Tibial nerve (tissue), 3 donors: ENCODE measurements around the gene LRRC4C.

Experiments used
- POLR2A ChIP-seq, 2 donors: fragments of 450-650 bp; IDR thresholded peaks; one replicate each; pipeline ENCODE4 v1.6.1; 2017; ENCODE audit warnings: antibody characterized with exemption in 2 of 2, mild to moderate bottlenecking in 2 of 2, moderate library complexity in 2 of 2
- TF ChIP-seq, protein P1 (sequence below), 5 experiments: fragments of 200-600 bp in 3 of 5; fragments of 450-650 bp in 2 of 5; sonication (generic) in 3 of 5; IDR thresholded peaks; one replicate each; pipeline ENCODE4 v1.5.1; 2016 to 2019; ENCODE audit warnings: antibody characterized with exemption in 5 of 5, mild to moderate bottlenecking in 3 of 5, moderate library complexity in 2 of 5

DNA sequence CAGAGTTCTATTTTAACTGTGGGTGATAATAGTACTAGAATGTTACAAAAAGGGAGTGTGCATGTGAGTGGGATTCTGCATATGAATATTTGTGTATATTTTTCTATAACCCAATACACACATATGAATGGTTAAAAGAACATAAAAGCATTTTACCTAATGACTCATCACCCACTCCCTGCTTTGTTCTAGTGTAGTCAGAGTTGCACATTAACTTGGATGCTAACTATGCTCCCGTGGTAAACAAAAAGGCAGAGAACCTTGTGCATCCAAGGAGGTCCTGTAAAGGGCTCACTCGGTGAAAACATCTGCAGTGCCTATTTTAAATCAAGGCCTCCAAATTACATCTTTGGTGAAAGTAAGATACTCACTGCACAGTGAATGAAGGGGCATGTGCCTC lies 1289.4 kb downstream of the LRRC4C start:
- TF ChIP-seq, protein P1, sequence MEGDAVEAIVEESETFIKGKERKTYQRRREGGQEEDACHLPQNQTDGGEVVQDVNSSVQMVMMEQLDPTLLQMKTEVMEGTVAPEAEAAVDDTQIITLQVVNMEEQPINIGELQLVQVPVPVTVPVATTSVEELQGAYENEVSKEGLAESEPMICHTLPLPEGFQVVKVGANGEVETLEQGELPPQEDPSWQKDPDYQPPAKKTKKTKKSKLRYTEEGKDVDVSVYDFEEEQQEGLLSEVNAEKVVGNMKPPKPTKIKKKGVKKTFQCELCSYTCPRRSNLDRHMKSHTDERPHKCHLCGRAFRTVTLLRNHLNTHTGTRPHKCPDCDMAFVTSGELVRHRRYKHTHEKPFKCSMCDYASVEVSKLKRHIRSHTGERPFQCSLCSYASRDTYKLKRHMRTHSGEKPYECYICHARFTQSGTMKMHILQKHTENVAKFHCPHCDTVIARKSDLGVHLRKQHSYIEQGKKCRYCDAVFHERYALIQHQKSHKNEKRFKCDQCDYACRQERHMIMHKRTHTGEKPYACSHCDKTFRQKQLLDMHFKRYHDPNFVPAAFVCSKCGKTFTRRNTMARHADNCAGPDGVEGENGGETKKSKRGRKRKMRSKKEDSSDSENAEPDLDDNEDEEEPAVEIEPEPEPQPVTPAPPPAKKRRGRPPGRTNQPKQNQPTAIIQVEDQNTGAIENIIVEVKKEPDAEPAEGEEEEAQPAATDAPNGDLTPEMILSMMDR (IDR thresholded peaks at IDR 0.05) = no peak
- no peak for TF ChIP-seq POLR2A (IDR thresholded peaks at IDR 0.05)
